H9 (cell line): ENCODE measurements around the gene RPL23. TPM values are rescaled to one million over a fixed set of nuclear protein-coding genes. Genes with fewer than 3 reads are reported as not detected.

Source experiments
- DNase-seq: peaks from one replicate; pipeline ENCODE4 v3.0.0-alpha.2; 2017
- H2AFZ ChIP-seq: one replicate; pipeline ENCODE4 v1.6.1; 2013; ENCODE audit warnings: mild to moderate bottlenecking, low read length, control low read depth, moderate library complexity
- H2AK5ac ChIP-seq: 2 replicates; pipeline ENCODE4 v1.6.1; 2013; ENCODE audit warnings: low read length, control low read depth, mixed read lengths; ENCODE audit not compliant: insufficient read length
- H2BK120ac ChIP-seq: one replicate; pipeline ENCODE4 v1.6.1; 2013; ENCODE audit warnings: low read depth, mild to moderate bottlenecking, low read length, control low read depth, inconsistent platforms; ENCODE audit not compliant: poor library complexity, severe bottlenecking
- H2BK12ac ChIP-seq: 2 replicates; pipeline ENCODE4 v1.6.1; 2013; ENCODE audit warnings: low read length, control low read depth, mixed read lengths, low read depth; ENCODE audit not compliant: insufficient read length
- H2BK15ac ChIP-seq: 2 replicates; pipeline ENCODE4 v1.6.1; 2013; ENCODE audit warnings: low read depth, low read length, control low read depth
- H2BK20ac ChIP-seq: one replicate; pipeline ENCODE4 v1.6.1; 2013; ENCODE audit warnings: low read depth, mild to moderate bottlenecking, low read length, control low read depth, inconsistent platforms; ENCODE audit not compliant: poor library complexity, severe bottlenecking
- H2BK5ac ChIP-seq: 2 replicates; pipeline ENCODE4 v1.6.1; 2013; ENCODE audit warnings: low read length, control low read depth, mixed read lengths; ENCODE audit not compliant: insufficient read length
- H3K14ac ChIP-seq: 2 replicates; pipeline ENCODE4 v1.6.1; 2013; ENCODE audit warnings: low read length, control low read depth; ENCODE audit not compliant: insufficient read depth
- H3K18ac ChIP-seq: 2 replicates; pipeline ENCODE4 v1.6.1; 2013; ENCODE audit warnings: low read depth, mild to moderate bottlenecking, mixed read lengths, low read length, control low read depth; ENCODE audit not compliant: insufficient read length
- H3K23ac ChIP-seq: 2 replicates; pipeline ENCODE4 v1.6.1; 2013; ENCODE audit warnings: low read length, control low read depth, mixed read lengths, low read depth; ENCODE audit not compliant: insufficient read length
- H3K23me2 ChIP-seq: 2 replicates; pipeline ENCODE4 v1.6.1; 2013; ENCODE audit warnings: low read depth, mild to moderate bottlenecking, mixed read lengths, low read length, control low read depth; ENCODE audit not compliant: insufficient read length, poor library complexity, severe bottlenecking
- H3K27ac ChIP-seq: 2 replicates; pipeline ENCODE4 v1.5.1; 2013; ENCODE audit warnings: low read length, control low read depth, mixed read lengths, low read depth; ENCODE audit not compliant: insufficient read length
- H3K27me3 ChIP-seq: 2 replicates; pipeline ENCODE4 v1.6.1; 2013; ENCODE audit warnings: low read length, control low read depth, inconsistent platforms; ENCODE audit not compliant: insufficient read depth
- H3K4ac ChIP-seq: 2 replicates; pipeline ENCODE4 v1.6.1; 2013; ENCODE audit warnings: low read depth, mild to moderate bottlenecking, control low read depth, inconsistent platforms, low read length, moderate library complexity
- H3K4me1 ChIP-seq: 2 replicates; pipeline ENCODE4 v1.6.1; 2013; ENCODE audit warnings: low read length, control low read depth, inconsistent platforms; ENCODE audit not compliant: insufficient read depth
- H3K4me2 ChIP-seq: 2 replicates; pipeline ENCODE4 v1.6.1; 2013; ENCODE audit warnings: low read length, control low read depth, mixed read lengths; ENCODE audit not compliant: insufficient read length, insufficient read depth
- H3K56ac ChIP-seq: 2 replicates; pipeline ENCODE4 v1.6.1; 2013; ENCODE audit warnings: low read depth, mild to moderate bottlenecking, mixed read lengths, low read length, control low read depth; ENCODE audit not compliant: insufficient read length
- H3K79me1 ChIP-seq: 2 replicates; pipeline ENCODE4 v1.6.1; 2013; ENCODE audit warnings: low read depth, mild to moderate bottlenecking, moderate library complexity, low read length, control low read depth, inconsistent platforms; ENCODE audit not compliant: insufficient read depth, poor library complexity, severe bottlenecking
- H3K79me2 ChIP-seq: 2 replicates; pipeline ENCODE4 v1.6.1; 2013; ENCODE audit warnings: low read length, control low read depth, inconsistent platforms; ENCODE audit not compliant: insufficient read depth
- H3K9ac ChIP-seq: 2 replicates; pipeline ENCODE4 v1.6.1; 2013; ENCODE audit warnings: low read length, control low read depth, mixed read lengths; ENCODE audit not compliant: insufficient read length; ENCODE audit errors: extremely low read depth
- H3K9me3 ChIP-seq: one replicate; pipeline ENCODE4 v1.6.1; 2013; ENCODE audit warnings: low read depth, low read length, inconsistent platforms; ENCODE audit not compliant: control insufficient read depth
- H3T11ph ChIP-seq: one replicate; pipeline ENCODE4 v1.6.1; 2013; ENCODE audit warnings: mild to moderate bottlenecking, low read length, control low read depth, inconsistent platforms
- H4K20me1 ChIP-seq: one replicate; pipeline ENCODE4 v1.6.1; 2013; ENCODE audit not compliant: control insufficient read depth, insufficient read length, insufficient read depth
- H4K5ac ChIP-seq: 2 replicates; pipeline ENCODE4 v1.6.1; 2013; ENCODE audit warnings: low read depth, mild to moderate bottlenecking, mixed read lengths, low read length, control low read depth; ENCODE audit not compliant: insufficient read length
- H4K8ac ChIP-seq: replicated peaks from 2 replicates; pipeline ENCODE4 v1.6.1; 2013; ENCODE audit warnings: low read length, control low read depth, mixed read lengths, low read depth; ENCODE audit not compliant: insufficient read length
- H4K91ac ChIP-seq: 2 replicates; pipeline ENCODE4 v1.6.1; 2013; ENCODE audit warnings: low read depth, mild to moderate bottlenecking, moderate library complexity, mixed read lengths, low read length, control low read depth; ENCODE audit not compliant: insufficient read length
- H3K27ac Mint-ChIP-seq, 3 experiments: 2 replicates in 2 of 3; 3 replicates in 1 of 3; pipeline ENCODE4 v1.8.0; 2020 to 2021; ENCODE audit warnings: mixed read lengths in 3 of 3, mild to moderate bottlenecking in 1 of 3, moderate library complexity in 1 of 3
- H3K27me3 Mint-ChIP-seq: 2 replicates; pipeline ENCODE4 v1.8.0; 2021; ENCODE audit warnings: low read depth, mild to moderate bottlenecking, moderate library complexity, mixed read lengths
- H3K36me3 Mint-ChIP-seq, 3 experiments: 2 replicates in 2 of 3; 3 replicates in 1 of 3; pipeline ENCODE4 v1.8.0; 2020 to 2021; ENCODE audit warnings: low read depth in 3 of 3, mixed read lengths in 3 of 3; ENCODE audit not compliant: insufficient read depth in 1 of 3
- H3K4me1 Mint-ChIP-seq, 2 experiments: 2 replicates each; pipeline ENCODE4 v1.8.0; 2020; ENCODE audit warnings: mixed read lengths in 2 of 2
- H3K4me3 Mint-ChIP-seq, 2 experiments: 2 replicates in 1 of 2; 3 replicates in 1 of 2; pipeline ENCODE4 v1.8.0; 2020 to 2021; ENCODE audit warnings: mild to moderate bottlenecking in 2 of 2, mixed read lengths in 2 of 2, moderate library complexity in 1 of 2
- H3K9me3 Mint-ChIP-seq, 2 experiments: 2 replicates in 1 of 2; 3 replicates in 1 of 2; pipeline ENCODE4 v1.8.0; 2020; ENCODE audit warnings: mild to moderate bottlenecking in 2 of 2, mixed read lengths in 2 of 2, moderate library complexity in 1 of 2
- CTCF ChIP-seq: fragments of 200-600 bp; sonication (generic); conservative IDR thresholded peaks from 3 replicates; pipeline ENCODE4 v1.8.0; 2021; ENCODE audit warnings: antibody characterized with exemption, mild to moderate bottlenecking
- WGBS: extraction: QIAGEN DNeasy Blood & Tissue Kit; methylation state at CpG from one replicate; pipeline ENCODE4 v1.1.7; 2013; ENCODE audit warnings: missing lambda C conversion rate, low lambda C conversion rate, mixed read lengths; ENCODE audit not compliant: insufficient read length; ENCODE audit errors: extremely low coverage; 5-methylcytosine and 5-hydroxymethylcytosine counted together
- total RNA-seq: library from RNA; stranded (reverse); gene quantifications from 2 replicates; pipeline ENCODE4 v1.2.1, GENCODE V29; 2021

The RPL23 gene
- total RNA-seq, 1 experiment from 2014 or later = 2,084 TPM

- Mint-ChIP-seq H3K36me3 (peaks cover 2 to 47% (median 38%) of the 10 kb centered on the region in 3 experiments; a peak in 5 of 7 replicates), H3K27me3 (no peaks in the 10 kb centered on the region), H3K4me3 (no peak overlapping the region), H3K9me3 (no peaks in the 10 kb centered on the region), H3K27ac (peak overlapping the region in 2 of 3 experiments; percentile 84 to 85; a peak in 1 of 7 replicates), H3K4me1 (peaks cover 7 to 18% of the 10 kb centered on the region in 2 experiments)
- TF ChIP-seq CTCF = no peak
- H4K8ac ChIP-seq = no peak overlapping the region
- no peak overlapping the region for H3K23ac ChIP-seq
- H4K5ac ChIP-seq = no peak overlapping the region
- no peak overlapping the region for H2AK5ac ChIP-seq
- H2BK15ac ChIP-seq = no peak overlapping the region
- H3K27ac ChIP-seq = no peak overlapping the region
- H3K14ac ChIP-seq = no peak overlapping the region
- no peaks in the 10 kb centered on the region for H3K23me2 ChIP-seq
- no peak overlapping the region for H3K9ac ChIP-seq
- no peak overlapping the region for H3K4ac ChIP-seq
- H4K91ac ChIP-seq = no peak overlapping the region
- H4K20me1 ChIP-seq = peaks cover 2% of the 10 kb centered on the region
- H3K9me3 ChIP-seq = no peaks in the 10 kb centered on the region
- no peaks in the 10 kb centered on the region for H3K79me1 ChIP-seq
- no peak overlapping the region for H3K18ac ChIP-seq
- WGBS = no CpG with 5 or more reads among the region's 4 CpGs
- H2BK120ac ChIP-seq = no peak overlapping the region
- no peak overlapping the region for H3K4me2 ChIP-seq
- H2BK12ac ChIP-seq = no peak overlapping the region
- H2BK20ac ChIP-seq = no peak overlapping the region
- peaks cover 2% of the 10 kb centered on the region; the same call in 1 of the 2 replicates for H3K79me2 ChIP-seq
- H3K4me1 ChIP-seq = no peaks in the 10 kb centered on the region
- H2AFZ ChIP-seq = no peak overlapping the region
- H3K56ac ChIP-seq = no peak overlapping the region
- no peaks in the 10 kb centered on the region for H3K27me3 ChIP-seq
- no peak overlapping the region for H3T11ph ChIP-seq
- DNase-seq = peak; percentile 34
- H2BK5ac ChIP-seq = no peak overlapping the region
Measured at GRCh38 chr17:38892083-38892482, 38.6 kb upstream of the RPL23 start.
